HG03565 (cell line): ENCODE data around the gene C9.
"Not testable (repeated sequence)": the region's sequence is repeated elsewhere in the genome, so short reads cannot be mapped to it uniquely, and the experiment has no call there.

ENCODE experiments used
- ATAC-seq: cut with Tn5 transposase; IDR thresholded peaks from one replicate; pipeline ENCODE4 v1.9.1; 2021; ENCODE audit warnings: mild to moderate bottlenecking, moderate library complexity; ENCODE audit not compliant: unreplicated experiment

C9 gene

DNA sequence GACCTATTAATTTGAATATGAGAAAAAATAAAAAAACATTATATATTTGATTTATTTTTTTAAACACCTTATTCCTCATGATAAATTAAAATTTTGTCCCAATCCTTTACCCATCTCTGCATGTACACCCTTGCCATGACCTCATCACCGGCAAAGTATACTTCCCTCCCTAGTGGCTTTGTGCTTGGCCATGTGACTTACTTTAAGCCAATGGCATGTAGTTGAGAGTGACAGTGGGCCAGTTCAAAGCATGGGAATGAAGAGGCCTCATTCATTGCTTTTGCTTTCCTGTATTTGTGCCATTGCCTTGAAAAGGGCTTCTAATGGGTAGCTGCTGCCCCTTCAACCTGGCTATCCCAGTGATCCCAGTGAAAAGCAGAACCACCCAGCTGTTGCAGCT, 31.2 kb downstream of the C9 start:
- ATAC-seq = no peak

- ATAC-seq = no peak
These were observed 32.4 kb downstream of the C9 start for GRCh38 chr5:39331861-39332381.

GRCh38 chr5:39328731-39329130, 35.6 kb downstream of the C9 start:
- no peak for ATAC-seq

DNA sequence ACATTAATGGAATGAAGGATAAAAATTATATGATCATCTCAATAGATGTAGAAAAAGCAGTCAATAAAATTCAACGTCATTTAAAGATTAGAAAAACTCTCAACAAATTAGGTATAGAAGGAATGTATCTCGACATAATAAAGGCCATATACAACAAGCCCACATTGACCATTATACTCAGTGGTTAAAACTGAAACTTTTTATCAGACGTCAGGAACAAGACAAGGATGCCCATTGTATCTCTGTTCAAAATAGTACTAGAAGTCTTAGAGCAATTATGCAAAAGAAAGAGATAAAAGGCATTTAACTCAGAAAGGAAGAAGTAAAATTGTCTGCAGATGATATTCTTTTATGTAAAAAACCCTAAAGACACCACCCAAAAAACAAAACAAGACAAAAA, 40.8 kb downstream of the C9 start:
- ATAC-seq = no peak

GRCh38 chr5:39319395-39319794, 44.9 kb downstream of the C9 start:
- ATAC-seq = no peak

GRCh38 chr5:39316464-39316863, 47.8 kb downstream of the C9 start:
- not testable (repeated sequence) for ATAC-seq

GRCh38 chr5:39315995-39316394, 48.3 kb downstream of the C9 start:
- ATAC-seq = no peak

- ATAC-seq = no peak
These were observed 49.7 kb downstream of the C9 start for GRCh38 chr5:39314591-39314990.

GRCh38 chr5:39309534-39309933, 54.8 kb downstream of the C9 start:
- no peak for ATAC-seq

DNA sequence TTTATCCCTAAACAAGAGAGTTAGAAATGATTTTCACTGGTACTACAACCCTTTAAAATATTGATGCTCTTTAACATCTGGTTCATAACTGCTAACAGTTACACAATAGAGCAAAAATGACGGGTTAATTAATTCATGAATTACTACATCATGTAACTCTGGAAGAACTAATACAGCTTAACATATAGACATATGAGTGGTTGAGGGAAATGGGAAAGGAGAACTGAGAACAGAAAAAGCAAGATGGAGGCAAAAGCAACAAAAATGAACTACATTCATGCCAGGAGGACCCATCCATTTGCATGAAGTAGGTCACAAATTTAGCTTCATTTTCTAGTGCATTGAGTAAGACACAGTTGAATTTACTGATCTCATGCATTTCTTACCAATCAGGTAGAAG, 61.8 kb downstream of the C9 start:
- no peak for ATAC-seq

DNA sequence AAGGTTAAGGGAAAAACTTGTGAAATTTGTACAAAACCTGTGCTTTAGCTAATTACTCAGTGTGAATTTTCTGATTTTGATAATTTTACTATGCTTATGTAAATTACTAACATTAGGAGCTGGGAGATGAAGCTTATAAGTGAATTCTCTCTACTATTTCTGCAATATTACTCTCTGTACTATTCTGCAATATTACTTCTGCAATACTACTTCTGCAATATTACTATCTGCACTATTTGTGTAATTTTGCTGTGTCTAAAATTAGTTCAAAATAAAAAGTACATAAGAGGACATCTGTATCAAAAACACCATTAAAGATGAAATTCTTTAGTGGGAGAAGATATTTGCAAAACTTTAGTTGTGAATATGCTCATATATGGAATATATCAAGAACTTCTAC, 62.9 kb downstream of the C9 start:
- ATAC-seq = no peak

DNA sequence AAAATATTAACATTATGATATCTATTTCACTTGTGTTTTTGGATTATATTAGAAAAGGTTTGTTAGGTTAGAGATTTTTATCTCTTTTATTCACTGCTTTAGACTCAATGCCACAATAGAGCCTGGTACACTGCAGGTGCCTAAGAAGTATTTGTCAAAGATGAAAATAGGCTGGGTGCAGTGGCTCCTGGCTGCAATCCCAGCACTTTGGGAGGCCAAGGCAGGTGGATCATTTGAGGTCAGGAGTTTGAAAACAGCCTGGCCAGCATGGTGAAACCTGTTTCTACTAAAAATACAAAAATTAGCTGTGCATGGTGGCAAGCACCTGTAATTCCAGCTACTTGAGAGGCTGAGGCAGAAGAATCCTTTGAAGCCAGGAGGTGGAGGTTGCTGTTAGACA, 64.3 kb downstream of the C9 start:
- no peak for ATAC-seq

- no peak for ATAC-seq
These were observed 69.6 kb downstream of the C9 start for GRCh38 chr5:39294736-39295135.

GRCh38 chr5:39284552-39284951, 79.7 kb downstream of the C9 start:
- no peak for ATAC-seq

DNA sequence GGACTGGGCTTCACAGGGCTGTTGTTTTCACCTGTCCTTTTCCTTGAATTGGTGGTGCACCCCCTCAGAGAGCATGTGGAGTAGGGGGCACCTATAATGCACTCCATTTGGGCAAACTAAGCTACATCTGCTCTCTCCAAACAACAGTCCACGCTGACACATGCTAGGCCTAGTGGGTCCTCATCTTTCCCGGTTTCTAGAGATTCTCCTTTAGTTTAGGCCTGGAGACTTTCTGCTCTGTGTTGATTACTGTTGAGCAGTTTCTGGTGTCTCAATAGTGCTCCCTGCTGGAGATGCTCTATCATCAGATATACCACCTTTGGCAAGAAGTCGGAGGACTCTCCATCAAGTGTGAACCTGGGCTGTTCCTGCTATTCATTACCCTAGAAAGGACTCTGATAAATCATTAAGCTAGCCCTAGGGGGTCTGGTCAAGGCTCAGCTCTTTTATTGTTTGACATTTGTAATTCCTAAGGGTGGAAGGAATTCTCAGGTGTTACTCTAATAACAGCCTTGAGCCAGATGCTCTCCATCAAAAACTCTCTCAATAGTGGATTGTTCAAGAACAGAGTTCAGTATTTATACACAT, 81.0 kb downstream of the C9 start:
- ATAC-seq = peak; percentile 91

DNA sequence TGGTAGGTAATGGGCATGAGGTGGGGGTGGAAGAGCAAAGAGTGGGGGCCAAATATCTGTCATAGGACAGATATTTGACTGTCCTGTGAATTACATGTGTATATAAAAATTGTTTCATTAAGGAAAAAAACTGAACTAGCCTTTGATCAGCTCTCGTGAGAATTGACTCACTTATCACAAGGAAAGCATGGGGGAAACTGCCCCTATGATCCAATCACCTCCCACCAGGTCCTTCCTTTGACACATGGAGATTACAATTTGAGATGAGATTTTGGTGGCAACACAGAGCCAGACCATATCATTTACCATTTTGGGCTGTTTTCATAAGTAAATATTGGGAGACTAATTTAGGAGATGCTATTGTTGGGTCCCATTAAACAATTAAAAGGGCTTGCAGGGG, 81.7 kb downstream of the C9 start:
- ATAC-seq = no peak

GRCh38 chr5:39275865-39276264, 88.4 kb downstream of the C9 start:
- not testable (repeated sequence) for ATAC-seq

- ATAC-seq = peak; percentile 84
These were observed 89.8 kb downstream of the C9 start for GRCh38 chr5:39274398-39275085.

- no peak for ATAC-seq
These were observed 90.9 kb downstream of the C9 start for GRCh38 chr5:39273314-39273954.

DNA sequence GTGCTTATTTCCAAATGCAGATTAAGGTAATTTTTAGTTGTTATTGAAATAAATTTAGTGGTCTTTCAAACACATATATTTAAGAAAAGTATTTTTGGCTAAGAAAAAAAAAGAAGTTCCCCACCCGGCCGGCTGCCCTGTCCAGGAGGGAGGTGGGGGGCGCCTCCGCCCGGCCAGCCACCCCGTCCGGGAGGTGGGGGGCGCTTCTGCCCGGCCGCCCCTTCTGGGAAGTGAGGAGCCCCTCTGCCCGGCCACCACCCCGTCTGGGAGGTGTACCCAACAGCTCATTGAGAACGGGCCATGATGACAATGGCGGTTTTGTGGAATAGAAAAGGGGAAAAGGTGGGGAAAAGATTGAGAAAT, 91.4 kb downstream of the C9 start:
- not testable (repeated sequence) for ATAC-seq

DNA sequence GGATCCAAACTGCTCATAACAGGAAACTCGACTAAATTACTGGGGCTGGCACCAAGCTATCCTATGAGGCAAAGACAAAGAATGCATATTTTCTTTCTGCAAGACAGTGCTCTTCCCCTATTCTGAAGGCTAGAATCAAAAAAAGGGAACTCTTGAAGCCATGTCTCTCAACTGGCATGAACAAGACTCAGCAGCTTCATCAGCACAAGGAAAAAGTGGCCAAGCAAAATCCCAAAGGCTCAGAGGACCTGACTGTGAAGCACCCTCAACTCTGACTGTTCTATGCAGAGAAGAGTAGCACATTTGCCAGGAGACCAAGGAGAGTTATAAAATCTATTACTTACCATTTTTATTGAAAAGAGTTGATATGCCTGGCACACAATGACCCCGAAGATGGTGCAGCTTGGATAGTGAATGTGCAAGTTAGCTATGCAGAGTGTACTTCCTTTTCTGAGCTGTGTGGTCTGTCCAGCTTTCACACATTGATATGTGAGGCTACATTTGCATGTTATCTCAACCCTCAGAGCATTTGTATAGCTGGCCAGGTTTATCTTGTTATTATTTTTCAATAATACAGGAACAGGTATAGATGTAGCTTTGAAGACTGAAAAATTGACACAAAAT, 94.0 kb downstream of the C9 start:
- peak; percentile 85 for ATAC-seq

DNA sequence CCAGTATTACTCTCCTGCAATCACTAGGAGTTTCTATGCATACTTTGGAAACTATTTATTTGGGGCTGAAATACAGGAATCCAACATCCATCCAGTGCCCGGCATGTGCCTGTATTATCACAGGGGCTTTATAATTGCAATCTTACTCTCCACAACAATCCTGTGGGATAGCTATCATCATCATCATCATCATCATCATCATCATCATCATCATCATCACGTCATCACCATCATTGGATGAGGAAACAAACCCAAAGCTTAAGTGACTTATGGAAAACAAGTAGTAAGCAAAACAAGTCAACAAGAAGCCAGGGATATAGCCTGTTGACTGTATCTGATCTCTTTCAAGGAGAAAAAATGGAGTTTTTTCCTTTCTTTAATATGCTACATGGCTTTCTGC, 97.1 kb downstream of the C9 start:
- no peak for ATAC-seq
